HG02840 (cell line): ENCODE results near the gene NELFB.

ENCODE experiments used
- ATAC-seq: cut with Tn5 transposase; IDR thresholded peaks from one replicate; pipeline ENCODE4 v1.9.1; 2021; ENCODE audit warnings: mild to moderate bottlenecking, moderate library complexity, moderate number of reproducible peaks; ENCODE audit not compliant: unreplicated experiment, low FRiP score

Gene NELFB

GRCh38 chr9:137321726-137322361 is 66.7 kb downstream of the NELFB start:
- ATAC-seq: no peak
